HTR-8/SVneo (cell line): Measurements from ENCODE around the gene ZZZ3.
"Not testable (repeated sequence)": the region's sequence is repeated elsewhere in the genome, so short reads cannot be mapped to it uniquely, and the experiment has no call there.

Experiments used
- DNase-seq: peaks from one replicate; pipeline ENCODE4 v3.0.0; 2011; ENCODE audit warnings: low spot score, mixed read lengths; ENCODE audit not compliant: insufficient read length
- FAIRE-seq: peaks from 2 replicates; lab custom pipeline; 2011; peaks lifted over from hg19 to GRCh38; lab: Jason Lieb, UNC

The ZZZ3 gene

GRCh38 chr1:77682460-77683159, at the start of gene ZZZ3:
ZZZ3 (minus strand) TSS chr1:77682658; CDS start chr1:77633354, 49,304 bp downstream.
- FAIRE-seq: peak; percentile 69
- DNase-seq: peak; percentile 76

GRCh38 chr1:77732090-77732489, 49.6 kb upstream of the ZZZ3 start:
- DNase-seq (no peak), FAIRE-seq (no peak)

GRCh38 chr1:77725706-77726105, 43.2 kb upstream of the ZZZ3 start:
- DNase-seq: no peak
- FAIRE-seq: no peak

GRCh38 chr1:77718181-77718580, 35.7 kb upstream of the ZZZ3 start:
- no peak for DNase-seq

GRCh38 chr1:77716065-77716464, 33.6 kb upstream of the ZZZ3 start:
- DNase-seq: no peak
- FAIRE-seq: no peak

More at GRCh38 chr1:77718181-77718580, 35.7 kb upstream of the ZZZ3 start:
- no peak for FAIRE-seq

GRCh38 chr1:77709727-77710126, 27.3 kb upstream of the ZZZ3 start:
- DNase-seq (no peak), FAIRE-seq (no peak)

GRCh38 chr1:77706321-77706720, 23.9 kb upstream of the ZZZ3 start:
- FAIRE-seq (no peak), DNase-seq (no peak)

- DNase-seq (no peak), FAIRE-seq (no peak)
Measured at GRCh38 chr1:77704736-77705135, 22.3 kb upstream of the ZZZ3 start.

GRCh38 chr1:77699673-77700072, 17.2 kb upstream of the ZZZ3 start:
- FAIRE-seq, DNase-seq: not testable (repeated sequence)

GRCh38 chr1:77697441-77697840, 15.0 kb upstream of the ZZZ3 start:
- no peak for FAIRE-seq
- no peak for DNase-seq

- FAIRE-seq (no peak), DNase-seq (no peak)
Measured at GRCh38 chr1:77688939-77689338, 6.5 kb upstream of the ZZZ3 start.

GRCh38 chr1:77687519-77687906, 5.1 kb upstream of the ZZZ3 start:
- no peak for DNase-seq
- no peak for FAIRE-seq

GRCh38 chr1:77686796-77687518, 4.5 kb upstream of the ZZZ3 start:
- FAIRE-seq (no peak), DNase-seq (no peak)

GRCh38 chr1:77683160-77684148, 996 bp upstream of the ZZZ3 start:
- FAIRE-seq: peak; percentile 40
- peak; percentile 73 for DNase-seq

- no peak for DNase-seq
- no peak for FAIRE-seq
Measured at GRCh38 chr1:77680173-77680572, 2.3 kb downstream of the ZZZ3 start.

- FAIRE-seq (no peak), DNase-seq (no peak)
Measured at GRCh38 chr1:77678660-77679610, 3.5 kb downstream of the ZZZ3 start.

GRCh38 chr1:77674807-77675206, 7.7 kb downstream of the ZZZ3 start:
- not testable (repeated sequence) for DNase-seq, FAIRE-seq

GRCh38 chr1:77673716-77674355, 8.6 kb downstream of the ZZZ3 start:
- DNase-seq (no peak), FAIRE-seq (no peak)

GRCh38 chr1:77673030-77673429, 9.4 kb downstream of the ZZZ3 start:
- no peak for FAIRE-seq
- no peak for DNase-seq
